ENCODE measurements around the gene ZNF112.
"Not testable (repeated sequence)": the region's sequence is repeated elsewhere in the genome, so short reads cannot be mapped to it uniquely, and the experiment has no call there.

The ZNF112 gene

GRCh38 chr19:44356383-44357111, at the start of gene ZNF112:
ZNF112 (minus strand) TSS chr19:44356680; CDS start chr19:44340539, 16,141 bp downstream.
- peak; percentile 90 for DNase-seq

GRCh38 chr19:44401139-44402115, 44.9 kb upstream of the ZNF112 start, which contains the start of gene ZNF285:
ZNF285 (minus strand) TSS chr19:44401608; CDS start chr19:44397213, 4,395 bp downstream.
- DNase-seq = no peak

GRCh38 chr19:44389268-44389667, 32.8 kb upstream of the ZNF112 start:
- DNase-seq = not testable (repeated sequence)

- DNase-seq = no peak
Measured at GRCh38 chr19:44374789-44375188, 18.3 kb upstream of the ZNF112 start.

- no peak for DNase-seq
Measured at GRCh38 chr19:44371815-44372480, 15.5 kb upstream of the ZNF112 start.

- DNase-seq = no peak
Measured at GRCh38 chr19:44367024-44367423, 10.5 kb upstream of the ZNF112 start.

GRCh38 chr19:44346556-44346955, 9.9 kb downstream of the ZNF112 start:
- no peak for DNase-seq

GRCh38 chr19:44345959-44346358, 10.5 kb downstream of the ZNF112 start:
- no peak for DNase-seq

GRCh38 chr19:44344255-44344654, 12.2 kb downstream of the ZNF112 start:
- DNase-seq = no peak

- DNase-seq = no peak
Measured at GRCh38 chr19:44341794-44342193, 14.7 kb downstream of the ZNF112 start.

GRCh38 chr19:44334639-44335038, 21.8 kb downstream of the ZNF112 start:
- DNase-seq = not testable (repeated sequence)

- no peak for DNase-seq
Measured at GRCh38 chr19:44332145-44332544, 24.3 kb downstream of the ZNF112 start.

GRCh38 chr19:44315883-44316282, 40.6 kb downstream of the ZNF112 start:
- no peak for DNase-seq

- DNase-seq = no peak
Measured at GRCh38 chr19:44313231-44313630, 43.2 kb downstream of the ZNF112 start.

GRCh38 chr19:44308011-44308410, 48.5 kb downstream of the ZNF112 start:
- DNase-seq = no peak

- DNase-seq = no peak
Measured at GRCh38 chr19:44306283-44306682, 50.2 kb downstream of the ZNF112 start.

- DNase-seq = no peak
Measured at GRCh38 chr19:44305457-44305856, 51.0 kb downstream of the ZNF112 start.

GRCh38 chr19:44304659-44305193, 51.8 kb downstream of the ZNF112 start, which contains the start of gene ZNF235:
ZNF235 (minus strand) TSS chr19:44305025; CDS start chr19:44303404, 1,621 bp downstream.
- peak; percentile 71 for DNase-seq

- no peak for DNase-seq
Measured at GRCh38 chr19:44303976-44304568, 52.4 kb downstream of the ZNF112 start.

- no peak for DNase-seq
Measured at GRCh38 chr19:44303320-44303719, 53.2 kb downstream of the ZNF112 start.

GRCh38 chr19:44284968-44285367, 71.5 kb downstream of the ZNF112 start:
- no peak for DNase-seq

GRCh38 chr19:44282846-44283245, 73.6 kb downstream of the ZNF112 start:
- no peak for DNase-seq

All from NCI-H510A (cell line).